Epithelial cell of esophagus (primary cell): ENCODE results near the gene UBE2J1.

Experiments used
- DNase-seq: peaks from one replicate; pipeline ENCODE4 v3.0.0; 2010; ENCODE audit warnings: low read depth
- H3K4me3 ChIP-seq: 2 replicates; pipeline ENCODE4 v1.5.1; 2011; ENCODE audit warnings: mild to moderate bottlenecking, low read length, control low read depth
- CTCF ChIP-seq: IDR thresholded peaks from 2 replicates; pipeline ENCODE4 v1.5.1; 2011; ENCODE audit warnings: low read depth, mild to moderate bottlenecking, low read length, control low read depth, inconsistent platforms; ENCODE audit not compliant: insufficient read depth; ENCODE audit errors: missing control alignments

The UBE2J1 gene

GRCh38 chr6:89282749-89283148, 69.8 kb downstream of the UBE2J1 start:
- no peak for DNase-seq
- TF ChIP-seq CTCF: no peak
- H3K4me3 ChIP-seq: no peak overlapping the region

GRCh38 chr6:89281779-89282246, 70.7 kb downstream of the UBE2J1 start:
- TF ChIP-seq CTCF: peak; percentile 39
- no peak overlapping the region for H3K4me3 ChIP-seq
- peak; percentile 43 for DNase-seq

GRCh38 chr6:89278956-89279355, 73.6 kb downstream of the UBE2J1 start:
- no peak for DNase-seq
- TF ChIP-seq CTCF: no peak
- H3K4me3 ChIP-seq: no peak overlapping the region
